Forelimb muscle (tissue), 1 donor: ENCODE data around the gene PCDHGA6. TPM values are rescaled to one million over a fixed set of nuclear protein-coding genes. Genes with fewer than 3 reads are reported as not detected.
"Not testable (repeated sequence)": the region's sequence is repeated elsewhere in the genome, so short reads cannot be mapped to it uniquely, and the experiment has no call there.

ENCODE experiments used
- DNase-seq: peaks from one replicate; pipeline ENCODE4 v3.0.0-alpha.2; 2013; ENCODE audit warnings: low read depth
- polyA plus RNA-seq: library from polyadenylated mRNA; unstranded; fragments of 120-200 nt; gene quantifications from one replicate; pipeline ENCODE4 v1.2.1, GENCODE V29; 2013; ENCODE audit not compliant: insufficient read length

Gene PCDHGA6
- polyA plus RNA-seq, 1 donor: 2.6 TPM

DNA sequence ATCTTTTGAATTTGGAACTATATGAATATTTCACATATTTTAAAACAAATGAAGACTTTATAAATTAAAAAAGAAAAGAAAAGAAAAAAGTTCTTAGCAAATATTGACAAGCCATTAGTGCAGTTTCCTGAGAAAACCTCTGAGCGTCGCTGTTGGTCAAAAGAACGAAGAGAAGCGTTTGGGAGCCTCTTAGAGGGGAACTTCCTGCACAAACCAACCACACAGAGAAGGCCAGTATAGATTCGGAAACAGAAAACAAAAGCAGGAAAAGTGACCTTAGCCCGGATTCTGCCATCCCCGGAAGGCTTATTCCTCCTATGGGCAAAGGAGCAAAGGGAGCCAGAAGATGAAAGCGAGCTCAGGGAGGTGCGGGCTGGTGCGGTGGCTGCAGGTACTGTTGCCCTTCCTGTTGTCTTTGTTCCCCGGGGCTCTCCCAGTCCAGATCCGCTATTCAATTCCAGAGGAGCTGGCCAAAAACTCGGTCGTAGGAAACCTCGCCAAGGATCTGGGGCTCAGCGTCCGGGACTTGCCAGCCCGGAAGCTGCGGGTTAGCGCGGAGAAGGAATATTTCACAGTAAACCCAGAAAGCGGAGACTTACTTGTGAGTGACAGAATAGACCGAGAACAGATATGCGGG lies 13.8 kb upstream of the PCDHGA6 start, which contains the start of gene PCDHGB2:
TSS of gene PCDHGB2 (plus strand) at position 205 of the 637 bp plus-strand sequence. CDS start at position 347, 142 bp downstream.
- DNase-seq: no peak

DNA sequence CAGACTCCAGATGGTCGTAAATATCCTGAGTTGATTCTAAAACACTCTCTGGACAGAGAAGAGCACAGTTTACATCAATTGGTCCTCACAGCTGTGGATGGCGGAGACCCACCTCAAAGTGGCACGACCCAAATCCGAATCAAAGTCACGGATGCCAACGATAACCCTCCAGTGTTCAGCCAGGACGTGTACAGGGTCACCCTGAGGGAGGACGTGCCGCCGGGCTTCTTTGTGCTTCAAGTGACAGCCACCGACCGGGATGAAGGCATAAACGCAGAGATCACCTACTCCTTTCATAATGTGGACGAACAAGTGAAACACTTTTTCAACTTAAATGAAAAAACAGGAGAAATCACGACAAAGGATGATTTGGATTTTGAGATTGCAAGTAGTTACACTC lies 13.0 kb upstream of the PCDHGA6 start:
- DNase-seq: no peak

DNA sequence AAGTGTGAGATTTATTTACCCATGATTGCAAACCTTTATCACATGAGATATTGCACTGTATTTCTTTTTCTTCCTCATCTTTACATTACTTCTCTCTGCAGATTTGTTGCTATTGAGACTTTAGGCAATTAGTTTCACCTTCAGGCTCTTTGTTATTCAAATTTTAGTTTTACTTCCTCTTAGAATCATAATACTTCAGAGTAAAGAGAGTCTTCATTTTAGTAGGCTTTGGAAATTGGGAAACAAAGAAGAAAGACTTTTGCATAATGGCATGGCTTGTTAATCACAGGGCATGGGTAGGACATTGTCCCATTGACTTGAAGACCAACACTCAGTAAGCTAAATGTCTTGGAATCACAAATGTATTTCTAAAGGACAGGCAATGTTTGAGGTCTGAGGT lies 11.0 kb upstream of the PCDHGA6 start:
- DNase-seq: no peak

DNA sequence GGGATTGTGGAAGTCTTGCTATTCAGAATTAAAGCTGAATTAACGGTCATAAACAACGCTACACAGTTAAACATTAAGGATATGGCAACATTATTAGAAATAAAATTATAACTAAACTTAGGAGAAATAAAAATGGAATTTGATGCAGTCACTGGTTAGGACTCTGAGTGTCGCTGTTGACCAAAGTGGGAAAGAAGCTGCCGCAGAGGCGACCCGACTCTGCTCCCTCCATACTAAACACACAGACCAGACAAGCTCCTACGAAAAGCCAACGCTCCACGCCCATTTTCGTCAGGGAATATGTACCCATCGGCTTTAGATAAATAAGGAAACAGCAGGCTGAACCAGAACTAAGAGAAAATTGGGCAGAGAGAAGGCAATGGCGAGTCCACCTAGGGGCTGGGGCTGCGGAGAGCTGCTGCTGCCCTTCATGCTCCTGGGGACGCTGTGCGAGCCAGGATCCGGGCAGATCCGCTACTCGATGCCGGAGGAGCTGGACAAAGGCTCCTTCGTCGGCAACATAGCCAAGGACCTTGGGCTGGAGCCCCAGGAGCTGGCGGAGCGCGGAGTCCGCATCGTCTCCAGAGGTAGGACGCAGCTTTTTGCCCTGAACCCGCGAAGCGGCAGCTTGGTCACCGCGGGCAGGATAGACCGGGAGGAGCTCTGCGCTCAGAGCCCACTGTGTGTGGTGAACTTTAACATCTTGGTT lies 9.6 kb upstream of the PCDHGA6 start, which contains the start of gene PCDHGA5:
TSS of gene PCDHGA5 (plus strand) at position 211 of the 709 bp plus-strand sequence. CDS start at position 380, 169 bp downstream.
- DNase-seq: no peak

DNA sequence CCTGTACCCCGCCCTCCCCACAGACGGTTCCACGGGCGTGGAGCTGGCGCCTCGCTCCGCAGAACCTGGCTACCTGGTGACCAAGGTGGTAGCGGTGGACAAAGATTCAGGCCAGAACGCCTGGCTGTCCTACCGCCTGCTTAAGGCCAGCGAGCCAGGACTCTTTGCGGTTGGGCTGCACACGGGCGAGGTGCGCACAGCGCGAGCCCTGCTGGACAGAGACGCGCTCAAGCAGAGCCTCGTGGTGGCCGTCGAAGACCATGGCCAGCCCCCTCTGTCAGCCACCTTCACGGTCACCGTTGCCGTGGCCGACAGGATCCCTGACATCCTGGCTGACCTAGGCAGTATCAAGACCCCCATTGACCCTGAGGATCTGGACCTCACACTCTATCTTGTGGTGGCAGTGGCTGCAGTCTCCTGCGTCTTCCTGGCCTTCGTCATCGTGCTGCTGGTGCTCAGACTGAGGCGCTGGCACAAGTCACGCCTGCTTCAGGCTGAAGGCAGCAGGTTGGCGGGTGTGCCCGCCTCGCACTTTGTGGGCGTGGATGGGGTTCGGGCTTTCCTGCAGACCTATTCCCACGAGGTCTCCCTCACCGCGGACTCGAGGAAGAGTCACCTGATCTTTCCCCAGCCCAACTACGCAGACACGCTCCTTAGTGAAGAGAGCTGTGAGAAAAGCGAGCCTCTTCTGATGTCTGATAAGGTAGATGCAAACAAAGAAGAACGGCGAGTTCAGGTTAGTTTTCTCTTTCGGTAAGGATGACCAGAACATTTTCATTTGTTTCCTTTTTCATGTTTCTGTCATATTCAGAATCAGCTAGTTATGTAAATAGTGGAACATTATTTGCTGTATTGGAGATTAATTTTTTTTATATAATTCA lies 7.4 kb upstream of the PCDHGA6 start:
- no peak for DNase-seq

DNA sequence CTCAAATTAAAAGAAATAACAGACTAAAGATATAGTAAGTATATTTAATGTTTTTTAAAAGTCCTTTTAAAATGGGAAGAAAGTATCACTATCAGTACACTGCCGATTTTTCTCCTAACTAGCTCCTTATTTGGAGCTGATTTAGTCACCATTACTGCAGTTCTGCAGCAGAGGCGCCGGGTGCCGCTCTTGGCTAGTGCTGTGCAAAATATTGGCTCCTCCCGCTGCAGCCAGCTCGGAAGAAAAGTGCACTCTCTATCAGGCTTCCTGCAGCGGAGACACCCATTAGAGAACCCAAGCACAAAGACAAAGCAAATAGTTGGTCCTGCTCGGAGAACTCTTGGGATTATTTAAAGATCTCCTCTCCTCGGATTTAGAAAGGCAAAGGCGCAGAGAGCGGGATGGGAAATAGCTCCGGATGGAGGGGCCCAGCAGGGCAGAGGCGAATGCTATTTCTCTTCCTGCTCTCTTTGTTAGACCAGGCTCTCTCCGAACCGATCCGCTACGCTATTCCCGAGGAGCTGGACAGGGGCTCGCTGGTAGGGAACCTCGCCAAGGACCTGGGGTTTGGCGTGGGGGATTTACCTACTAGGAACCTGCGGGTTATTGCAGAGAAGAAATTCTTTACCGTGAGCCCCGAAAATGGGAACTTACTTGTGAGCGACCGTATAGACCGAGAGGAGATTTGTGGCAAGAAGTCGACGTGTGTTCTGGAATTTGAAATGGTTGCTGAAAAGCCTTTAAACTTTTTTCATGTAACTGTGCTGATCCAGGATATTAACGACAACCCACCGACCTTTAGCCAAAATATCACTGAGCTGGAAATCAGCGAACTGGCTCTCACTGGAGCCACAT lies 3.5 kb upstream of the PCDHGA6 start, which contains the start of gene PCDHGB3:
TSS of gene PCDHGB3 (plus strand) at position 249 of the 855 bp plus-strand sequence. CDS start at position 402, 153 bp downstream.
- DNase-seq: no peak

DNA sequence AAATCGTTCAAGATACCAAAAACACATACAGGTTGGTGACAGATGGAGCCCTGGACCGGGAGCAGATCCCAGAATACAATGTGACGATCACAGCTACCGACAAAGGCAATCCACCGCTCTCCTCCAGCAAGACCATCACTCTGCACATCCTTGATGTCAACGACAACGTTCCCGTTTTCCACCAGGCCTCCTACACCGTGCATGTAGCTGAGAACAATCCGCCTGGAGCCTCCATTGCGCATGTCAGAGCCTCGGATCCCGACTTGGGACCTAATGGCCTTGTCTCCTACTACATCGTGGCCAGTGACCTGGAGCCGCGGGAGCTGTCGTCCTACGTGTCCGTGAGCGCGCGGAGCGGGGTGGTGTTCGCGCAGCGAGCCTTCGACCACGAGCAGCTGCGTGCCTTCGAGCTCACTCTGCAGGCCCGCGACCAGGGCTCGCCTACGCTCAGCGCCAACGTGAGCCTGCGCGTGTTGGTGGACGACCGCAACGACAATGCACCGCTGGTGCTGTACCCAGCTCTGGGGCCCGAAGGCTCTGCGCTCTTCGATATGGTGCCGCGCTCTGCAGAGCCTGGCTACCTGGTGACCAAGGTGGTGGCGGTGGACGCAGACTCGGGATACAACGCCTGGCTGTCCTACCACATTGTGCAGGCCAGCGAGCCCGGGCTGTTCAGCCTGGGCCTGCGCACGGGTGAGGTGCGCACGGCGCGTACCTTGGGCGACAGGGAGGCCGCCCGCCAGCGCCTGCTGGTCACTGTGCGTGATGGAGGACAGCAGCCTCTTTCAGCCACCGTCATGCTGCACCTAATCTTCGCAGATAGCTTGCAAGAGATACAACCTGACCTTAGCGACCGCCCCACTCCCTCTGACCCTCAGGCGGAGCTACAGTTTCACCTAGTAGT lies 1.9 kb upstream of the PCDHGA6 start:
- no peak for DNase-seq

DNA sequence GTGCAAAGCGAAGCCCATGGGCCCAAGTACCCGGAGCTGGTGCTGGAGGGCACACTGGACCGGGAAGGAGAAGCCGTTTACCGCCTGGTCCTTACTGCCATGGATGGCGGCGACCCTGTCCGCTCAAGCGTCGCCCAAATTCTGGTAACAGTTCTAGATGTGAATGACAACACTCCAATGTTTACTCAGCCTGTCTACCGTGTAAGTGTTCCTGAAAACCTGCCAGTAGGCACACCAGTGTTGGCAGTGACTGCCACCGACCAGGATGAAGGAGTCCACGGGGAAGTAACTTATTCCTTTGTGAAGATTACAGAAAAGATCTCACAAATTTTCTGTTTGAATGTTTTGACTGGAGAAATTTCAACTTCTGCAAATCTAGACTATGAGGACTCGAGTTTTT lies 936 bp downstream of the PCDHGA6 start:
- DNase-seq: no peak

DNA sequence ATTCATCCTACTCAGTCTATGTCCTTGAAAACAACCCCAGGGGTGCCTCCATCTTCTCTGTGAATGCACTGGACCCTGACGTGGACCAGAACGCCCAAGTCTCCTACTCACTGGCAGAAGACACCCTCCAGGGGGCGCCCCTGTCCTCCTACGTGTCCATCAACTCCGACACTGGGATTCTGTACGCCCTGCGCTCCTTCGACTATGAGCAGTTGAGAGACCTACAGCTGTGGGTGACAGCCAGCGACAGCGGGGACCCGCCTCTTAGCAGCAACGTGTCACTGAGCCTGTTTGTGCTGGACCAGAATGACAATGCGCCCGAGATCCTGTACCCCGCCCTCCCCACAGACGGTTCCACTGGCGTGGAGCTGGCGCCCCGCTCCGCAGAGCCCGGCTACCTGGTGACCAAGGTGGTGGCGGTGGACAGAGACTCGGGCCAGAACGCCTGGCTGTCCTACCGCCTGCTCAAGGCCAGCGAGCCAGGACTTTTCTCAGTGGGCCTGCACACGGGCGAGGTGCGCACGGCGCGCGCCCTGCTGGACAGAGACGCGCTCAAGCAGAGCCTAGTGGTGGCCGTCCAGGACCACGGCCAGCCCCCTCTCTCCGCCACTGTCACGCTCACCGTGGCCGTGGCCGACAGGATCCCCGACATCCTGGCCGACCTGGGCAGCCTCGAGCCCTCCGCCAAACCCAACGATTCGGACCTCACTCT lies 1.9 kb downstream of the PCDHGA6 start:
- not testable (repeated sequence) for DNase-seq

DNA sequence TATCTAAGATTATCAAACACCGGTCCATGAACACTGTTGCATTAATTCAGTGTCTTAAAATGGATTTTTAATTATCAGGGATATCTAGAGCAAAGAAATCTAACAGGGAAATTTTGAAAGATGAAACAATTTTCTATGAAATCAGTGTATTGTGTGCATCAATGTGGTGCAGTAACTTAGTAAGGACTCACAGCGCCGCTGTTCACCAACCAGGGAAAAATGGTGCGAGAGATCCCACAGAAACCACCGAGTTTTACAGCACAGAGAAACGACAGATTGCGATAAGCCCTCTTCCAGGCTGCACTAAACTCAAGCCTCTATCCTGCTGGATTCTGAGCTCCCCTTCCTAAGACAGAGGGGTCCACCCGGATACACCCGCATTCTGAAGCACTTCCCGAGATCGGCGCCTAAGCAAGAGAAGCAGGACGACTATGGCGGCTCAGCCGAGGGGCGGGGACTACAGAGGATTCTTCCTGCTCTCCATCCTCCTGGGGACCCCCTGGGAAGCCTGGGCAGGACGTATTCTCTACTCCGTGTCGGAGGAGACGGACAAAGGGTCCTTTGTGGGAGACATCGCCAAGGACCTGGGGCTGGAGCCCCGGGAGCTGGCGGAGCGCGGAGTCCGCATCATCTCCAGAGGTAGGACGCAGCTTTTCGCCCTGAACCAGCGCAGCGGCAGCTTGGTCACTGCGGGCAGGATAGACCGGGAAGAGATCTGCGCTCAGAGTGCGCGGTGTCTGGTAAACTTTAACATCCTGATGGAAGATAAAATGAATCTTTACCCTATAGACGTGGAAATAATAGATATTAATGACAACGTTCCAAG lies 9.0 kb downstream of the PCDHGA6 start, which contains the start of gene PCDHGA7:
TSS of gene PCDHGA7 (plus strand) at position 274 of the 826 bp plus-strand sequence. CDS start at position 432, 158 bp downstream.
- DNase-seq: no peak

DNA sequence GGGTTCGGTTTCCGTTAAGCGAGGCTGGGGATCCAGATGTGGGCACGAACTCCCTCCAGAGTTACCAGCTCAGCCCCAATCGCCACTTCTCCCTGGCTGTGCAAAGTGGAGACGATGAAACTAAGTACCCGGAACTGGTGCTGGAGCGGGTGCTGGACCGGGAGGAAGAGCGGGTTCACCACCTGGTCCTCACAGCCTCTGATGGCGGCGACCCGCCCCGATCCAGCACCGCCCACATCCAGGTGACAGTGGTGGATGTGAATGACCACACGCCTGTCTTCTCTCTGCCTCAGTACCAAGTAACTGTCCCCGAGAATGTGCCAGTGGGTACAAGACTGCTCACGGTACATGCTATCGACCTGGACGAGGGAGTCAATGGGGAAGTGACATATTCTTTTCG lies 9.7 kb downstream of the PCDHGA6 start:
- DNase-seq: no peak

DNA sequence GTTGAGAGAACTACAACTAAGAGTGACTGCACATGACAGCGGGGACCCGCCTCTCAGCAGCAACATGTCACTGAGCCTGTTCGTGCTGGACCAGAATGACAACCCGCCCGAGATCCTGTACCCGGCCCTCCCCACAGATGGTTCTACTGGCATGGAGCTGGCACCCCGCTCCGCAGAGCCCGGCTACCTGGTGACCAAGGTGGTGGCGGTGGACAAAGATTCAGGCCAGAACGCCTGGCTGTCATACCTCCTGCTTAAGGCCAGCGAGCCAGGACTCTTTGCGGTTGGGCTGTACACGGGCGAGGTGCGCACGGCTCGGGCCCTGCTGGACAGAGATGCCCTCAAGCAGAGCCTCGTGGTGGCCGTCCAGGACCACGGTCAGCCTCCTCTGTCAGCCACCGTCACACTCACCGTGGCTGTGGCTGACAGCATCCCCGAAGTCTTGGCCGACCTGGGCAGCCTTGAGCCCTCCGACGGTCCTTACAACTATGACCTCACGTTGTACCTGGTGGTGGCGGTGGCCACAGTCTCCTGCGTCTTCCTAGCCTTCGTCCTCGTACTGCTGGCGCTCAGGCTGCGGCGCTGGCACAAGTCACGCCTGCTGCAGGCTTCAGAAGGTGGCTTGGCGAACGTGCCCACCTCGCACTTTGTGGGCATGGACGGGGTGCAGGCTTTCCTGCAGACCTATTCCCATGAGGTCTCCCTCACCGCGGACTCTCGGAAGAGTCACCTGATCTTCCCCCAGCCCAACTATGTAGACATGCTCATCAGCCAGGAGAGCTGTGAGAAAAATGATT lies 11.0 kb downstream of the PCDHGA6 start:
- no peak for DNase-seq

DNA sequence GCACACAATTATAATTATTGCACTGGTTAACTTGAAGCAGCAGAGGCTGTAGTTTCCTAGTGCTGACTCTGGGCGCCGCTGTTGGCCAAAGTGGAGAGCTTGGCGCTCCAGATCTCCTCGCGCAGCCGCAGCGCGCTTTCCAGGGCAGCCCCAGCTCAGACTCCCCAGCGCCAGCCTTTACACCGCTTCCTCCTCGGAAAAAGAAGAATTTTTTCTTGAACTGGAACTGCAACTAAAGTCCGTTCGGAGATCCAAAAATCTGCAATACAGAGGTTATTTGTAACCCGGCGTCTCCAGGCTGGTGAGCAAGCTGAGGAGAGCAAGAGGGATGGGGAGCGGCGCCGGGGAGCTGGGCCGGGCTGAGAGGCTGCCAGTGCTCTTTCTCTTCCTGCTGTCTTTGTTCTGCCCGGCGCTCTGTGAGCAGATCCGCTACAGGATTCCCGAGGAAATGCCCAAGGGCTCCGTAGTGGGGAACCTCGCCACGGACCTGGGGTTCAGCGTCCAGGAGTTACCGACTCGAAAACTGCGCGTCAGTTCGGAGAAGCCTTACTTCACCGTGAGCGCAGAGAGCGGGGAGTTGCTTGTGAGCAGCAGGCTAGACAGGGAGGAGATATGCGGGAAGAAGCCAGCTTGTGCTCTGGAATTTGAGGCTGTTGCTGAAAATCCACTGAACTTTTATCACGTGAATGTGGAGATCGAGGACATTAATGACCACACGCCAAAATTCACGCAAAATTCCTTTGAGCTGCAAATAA lies 14.0 kb downstream of the PCDHGA6 start, which contains the start of gene PCDHGB4:
TSS of gene PCDHGB4 (plus strand) at position 142 of the 755 bp plus-strand sequence. CDS start at position 329, 187 bp downstream.
- not testable (repeated sequence) for DNase-seq

DNA sequence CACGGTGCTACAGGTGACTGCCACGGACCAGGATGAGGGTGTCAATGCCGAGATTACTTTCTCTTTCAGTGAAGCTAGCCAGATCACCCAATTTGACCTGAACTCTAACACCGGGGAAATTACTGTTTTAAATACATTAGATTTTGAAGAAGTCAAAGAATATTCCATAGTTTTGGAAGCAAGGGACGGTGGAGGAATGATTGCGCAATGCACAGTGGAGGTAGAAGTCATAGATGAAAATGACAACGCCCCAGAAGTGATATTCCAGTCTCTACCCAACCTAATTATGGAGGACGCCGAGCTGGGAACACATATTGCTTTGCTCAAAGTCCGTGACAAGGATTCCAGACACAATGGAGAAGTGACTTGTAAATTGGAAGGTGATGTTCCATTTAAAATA lies 15.0 kb downstream of the PCDHGA6 start:
- DNase-seq: no peak

DNA sequence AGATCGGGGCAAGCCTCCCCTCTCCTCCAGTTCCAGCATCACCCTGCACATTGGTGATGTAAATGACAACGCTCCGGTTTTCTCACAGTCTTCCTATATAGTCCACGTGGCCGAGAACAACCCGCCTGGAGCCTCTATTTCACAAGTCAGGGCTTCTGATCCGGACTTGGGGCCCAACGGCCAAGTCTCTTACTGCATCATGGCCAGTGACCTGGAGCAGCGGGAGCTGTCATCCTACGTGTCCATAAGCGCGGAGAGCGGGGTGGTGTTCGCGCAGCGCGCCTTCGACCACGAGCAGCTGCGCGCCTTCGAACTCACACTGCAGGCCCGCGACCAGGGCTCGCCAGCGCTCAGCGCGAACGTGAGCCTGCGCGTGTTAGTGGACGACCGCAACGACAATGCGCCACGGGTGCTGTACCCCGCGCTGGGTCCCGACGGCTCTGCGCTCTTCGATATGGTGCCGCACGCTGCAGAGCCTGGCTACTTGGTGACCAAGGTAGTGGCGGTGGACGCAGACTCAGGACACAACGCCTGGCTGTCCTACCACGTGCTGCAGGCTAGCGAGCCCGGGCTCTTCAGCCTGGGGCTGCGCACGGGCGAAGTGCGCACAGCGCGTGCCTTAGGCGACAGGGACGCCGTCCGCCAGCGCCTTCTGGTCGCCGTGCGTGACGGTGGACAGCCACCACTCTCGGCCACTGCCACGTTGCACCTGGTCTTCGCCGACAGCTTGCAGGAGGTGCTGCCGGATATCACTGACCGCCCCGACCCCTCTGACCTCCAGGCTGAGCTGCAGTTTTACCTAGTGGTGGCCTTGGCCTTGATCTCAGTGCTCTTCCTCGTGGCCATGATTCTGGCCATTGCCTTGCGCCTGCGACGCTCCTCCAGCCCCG lies 15.7 kb downstream of the PCDHGA6 start:
- DNase-seq: no peak
